Upper lobe of left lung (tissue), 4 donors: ENCODE measurements around the gene CCDC121.

Experiments
- CTCF ChIP-seq, 6 experiments: fragments of 450-650 bp in 4 of 6; fragments of 200-600 bp in 2 of 6; sonication (generic) in 2 of 6; IDR thresholded peaks; one replicate each; pipeline ENCODE4 v1.5.1; 2016 to 2019; ENCODE audit warnings: antibody characterized with exemption in 6 of 6
- EP300 ChIP-seq, 4 donors: sonication (generic); formaldehyde crosslinking; IDR thresholded peaks; one replicate each; pipeline ENCODE4 v1.5.1; 2017; ENCODE audit warnings: antibody characterized with exemption in 4 of 4, control low read depth in 2 of 4
- POLR2A ChIP-seq, 4 donors: fragments of 450-650 bp; IDR thresholded peaks; one replicate each; pipeline ENCODE4 v1.5.1; 2016 to 2017; ENCODE audit warnings: antibody characterized with exemption in 4 of 4, mild to moderate bottlenecking in 2 of 4
- POLR2AphosphoS5 ChIP-seq, 2 donors: sonication (generic); formaldehyde crosslinking; IDR thresholded peaks; one replicate each; pipeline ENCODE4 v1.5.1; 2017; ENCODE audit warnings: antibody characterized with exemption in 2 of 2

GRCh38 chr2:27671235-27671634 is 42.4 kb upstream of the CCDC121 start:
- TF ChIP-seq CTCF (IDR thresholded peaks at IDR 0.05) = no peak
- no peak for TF ChIP-seq POLR2A (IDR thresholded peaks at IDR 0.05)
- no peak for TF ChIP-seq POLR2AphosphoS5 (IDR thresholded peaks at IDR 0.05)
- TF ChIP-seq EP300 (IDR thresholded peaks at IDR 0.05) = no peak
